ENCODE measurements around the gene AVP.

DNA sequence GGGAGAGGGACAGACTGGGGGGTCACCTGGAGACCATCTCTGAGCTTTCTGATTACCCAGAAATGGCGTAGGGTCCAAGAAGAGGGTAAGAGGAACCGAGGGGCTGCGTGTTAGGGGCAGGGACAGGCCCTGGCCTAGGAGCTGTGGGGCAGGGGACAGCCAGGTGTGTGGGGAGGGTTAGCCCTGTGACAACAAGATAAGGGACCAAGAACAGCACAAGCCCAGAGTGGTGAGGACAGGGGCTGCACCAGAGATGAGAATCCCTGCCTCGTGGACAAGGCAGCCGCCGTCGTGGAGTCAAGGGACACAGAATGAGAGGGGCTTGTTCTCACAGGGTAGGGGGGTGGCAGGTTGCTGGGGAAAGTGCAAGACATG lies 449 bp upstream of the AVP start:
- TF ChIP-seq, protein P1, sequence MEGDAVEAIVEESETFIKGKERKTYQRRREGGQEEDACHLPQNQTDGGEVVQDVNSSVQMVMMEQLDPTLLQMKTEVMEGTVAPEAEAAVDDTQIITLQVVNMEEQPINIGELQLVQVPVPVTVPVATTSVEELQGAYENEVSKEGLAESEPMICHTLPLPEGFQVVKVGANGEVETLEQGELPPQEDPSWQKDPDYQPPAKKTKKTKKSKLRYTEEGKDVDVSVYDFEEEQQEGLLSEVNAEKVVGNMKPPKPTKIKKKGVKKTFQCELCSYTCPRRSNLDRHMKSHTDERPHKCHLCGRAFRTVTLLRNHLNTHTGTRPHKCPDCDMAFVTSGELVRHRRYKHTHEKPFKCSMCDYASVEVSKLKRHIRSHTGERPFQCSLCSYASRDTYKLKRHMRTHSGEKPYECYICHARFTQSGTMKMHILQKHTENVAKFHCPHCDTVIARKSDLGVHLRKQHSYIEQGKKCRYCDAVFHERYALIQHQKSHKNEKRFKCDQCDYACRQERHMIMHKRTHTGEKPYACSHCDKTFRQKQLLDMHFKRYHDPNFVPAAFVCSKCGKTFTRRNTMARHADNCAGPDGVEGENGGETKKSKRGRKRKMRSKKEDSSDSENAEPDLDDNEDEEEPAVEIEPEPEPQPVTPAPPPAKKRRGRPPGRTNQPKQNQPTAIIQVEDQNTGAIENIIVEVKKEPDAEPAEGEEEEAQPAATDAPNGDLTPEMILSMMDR (IDR thresholded peaks at IDR 0.05; ENCODE audit: low read depth, low read length), result no peak
- no peak for TF ChIP-seq POLR2A (IDR thresholded peaks at IDR 0.05; ENCODE audit: extremely low read depth, insufficient read length)
- TF ChIP-seq, protein P2, sequence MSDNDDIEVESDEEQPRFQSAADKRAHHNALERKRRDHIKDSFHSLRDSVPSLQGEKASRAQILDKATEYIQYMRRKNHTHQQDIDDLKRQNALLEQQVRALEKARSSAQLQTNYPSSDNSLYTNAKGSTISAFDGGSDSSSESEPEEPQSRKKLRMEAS (IDR thresholded peaks at IDR 0.05; ENCODE audit: low read depth, low read length), result no peak

Data from NB4 (cell line).